HG03045 (cell line): ENCODE measurements around the gene PGAM5.
"Not testable (repeated sequence)": the region's sequence is repeated elsewhere in the genome, so short reads cannot be mapped to it uniquely, and the experiment has no call there.

Source experiments
- ATAC-seq: cut with Tn5 transposase; IDR thresholded peaks from one replicate; pipeline ENCODE4 v1.9.1; 2021; ENCODE audit warnings: mild to moderate bottlenecking, moderate library complexity; ENCODE audit not compliant: unreplicated experiment

PGAM5 gene

DNA sequence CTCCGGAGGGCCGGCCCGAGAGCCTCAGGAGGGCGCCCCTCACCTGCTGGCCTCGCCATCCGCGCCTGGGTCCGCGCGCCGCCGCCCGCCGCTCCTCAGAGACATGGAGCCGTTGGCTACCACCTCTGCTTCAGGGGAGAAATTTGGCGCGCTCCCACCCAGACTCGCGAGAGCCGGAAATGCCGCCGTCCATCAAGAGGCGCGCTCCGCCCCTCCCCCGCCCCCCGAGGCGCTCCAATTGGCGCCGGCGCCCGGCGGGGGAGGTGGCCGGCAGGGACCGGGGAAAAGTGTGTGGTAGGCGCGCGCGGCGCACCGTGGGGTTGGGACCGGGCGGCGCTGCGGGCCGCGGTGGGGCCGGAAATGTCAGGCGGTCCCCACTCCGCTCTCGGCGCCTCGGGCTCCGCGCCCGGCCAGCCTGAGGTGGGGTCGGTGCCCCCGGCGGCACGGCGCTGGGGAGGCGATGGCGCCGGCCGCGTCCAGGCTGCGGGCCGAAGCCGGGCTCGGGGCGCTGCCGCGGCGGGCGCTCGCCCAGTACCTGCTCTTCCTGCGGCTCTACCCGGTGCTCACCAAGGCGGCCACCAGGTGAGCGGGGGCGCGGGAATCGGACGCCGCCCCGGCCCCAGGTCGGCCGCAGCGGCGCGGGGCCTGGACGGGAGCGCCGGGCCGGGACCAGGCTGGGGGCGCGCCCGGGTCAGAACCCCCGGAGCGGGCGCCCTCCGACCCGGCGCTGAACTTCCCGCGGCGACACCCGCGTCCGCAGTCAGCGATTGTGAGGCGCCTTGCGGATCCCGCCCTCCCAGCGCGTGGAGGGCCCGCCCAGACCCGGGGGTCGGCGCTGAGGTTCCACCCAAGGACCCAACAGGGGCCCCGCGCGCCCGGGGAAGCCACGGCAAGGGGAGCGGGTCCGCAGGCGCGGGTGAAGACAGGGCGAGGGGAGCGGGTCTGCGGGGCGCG, 23.2 kb upstream of the PGAM5 start, which contains the start of the genes POLE and PXMP2:
Gene POLE, minus strand, starts transcription at position 132 of the 954 bp plus-strand sequence. Its CDS starts 27 bp downstream, at position 105.
Gene PXMP2, plus strand, starts transcription at position 377 of the 954 bp plus-strand sequence. Its CDS starts 84 bp downstream, at position 461.
- peak; percentile 93 for ATAC-seq

DNA sequence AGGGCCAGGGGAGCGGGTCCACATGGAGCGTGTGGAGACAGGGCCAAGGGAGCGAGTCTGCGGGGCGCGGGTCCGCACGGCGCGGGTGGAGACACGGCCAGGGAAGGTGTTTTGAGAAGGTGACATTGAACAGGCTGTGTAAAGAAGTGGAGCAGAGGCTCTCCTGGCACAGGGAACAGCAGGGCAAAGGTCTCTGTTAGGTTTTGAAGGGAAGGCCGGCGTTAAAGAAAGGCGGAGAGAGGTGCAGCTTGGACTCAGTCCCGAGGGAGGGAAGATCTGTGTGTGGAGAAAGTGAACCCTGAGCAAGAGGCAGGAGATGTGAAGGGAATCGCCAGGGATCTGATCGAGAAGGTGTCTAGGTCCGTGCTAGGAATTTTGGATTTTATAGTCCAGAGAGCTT, 21.4 kb upstream of the PGAM5 start:
- no peak for ATAC-seq

DNA sequence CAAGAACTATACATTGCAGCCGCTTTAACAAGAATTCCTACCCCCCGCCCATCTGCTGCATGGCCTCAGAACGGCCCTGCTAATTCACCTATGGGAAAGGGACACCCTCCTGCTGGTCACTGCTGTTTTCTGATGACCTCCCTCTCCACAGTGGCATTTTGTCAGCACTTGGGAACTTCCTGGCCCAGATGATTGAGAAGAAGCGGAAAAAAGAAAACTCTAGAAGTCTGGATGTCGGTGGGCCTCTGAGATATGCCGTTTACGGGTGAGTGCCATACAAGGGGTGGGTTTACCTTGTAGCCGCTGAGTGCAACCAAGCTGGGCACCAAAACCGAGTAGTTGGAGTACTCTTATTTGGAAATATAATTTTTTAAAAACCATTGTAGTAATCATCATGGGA, 20.5 kb upstream of the PGAM5 start:
- no peak for ATAC-seq

DNA sequence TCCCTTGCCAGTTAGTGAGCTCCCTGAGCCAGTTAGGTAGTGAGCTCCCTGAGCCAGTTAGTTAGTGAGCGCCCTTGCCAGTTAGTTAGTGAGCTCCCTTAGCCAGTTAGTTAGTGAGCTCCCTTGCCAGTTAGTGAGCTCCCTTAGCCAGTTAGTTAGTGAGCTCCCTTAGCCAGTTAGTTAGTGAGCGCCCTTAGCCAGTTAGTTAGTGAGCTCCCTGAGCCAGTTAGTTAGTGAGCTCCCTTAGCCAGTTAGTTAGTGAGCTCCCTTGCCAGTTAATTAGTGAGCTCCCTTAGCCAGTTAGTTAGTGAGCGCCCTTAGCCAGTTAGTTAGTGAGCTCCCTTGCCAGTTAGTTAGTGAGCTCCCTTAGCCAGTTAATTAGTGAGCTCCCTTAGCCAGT, 18.6 kb upstream of the PGAM5 start:
- not testable (repeated sequence) for ATAC-seq

DNA sequence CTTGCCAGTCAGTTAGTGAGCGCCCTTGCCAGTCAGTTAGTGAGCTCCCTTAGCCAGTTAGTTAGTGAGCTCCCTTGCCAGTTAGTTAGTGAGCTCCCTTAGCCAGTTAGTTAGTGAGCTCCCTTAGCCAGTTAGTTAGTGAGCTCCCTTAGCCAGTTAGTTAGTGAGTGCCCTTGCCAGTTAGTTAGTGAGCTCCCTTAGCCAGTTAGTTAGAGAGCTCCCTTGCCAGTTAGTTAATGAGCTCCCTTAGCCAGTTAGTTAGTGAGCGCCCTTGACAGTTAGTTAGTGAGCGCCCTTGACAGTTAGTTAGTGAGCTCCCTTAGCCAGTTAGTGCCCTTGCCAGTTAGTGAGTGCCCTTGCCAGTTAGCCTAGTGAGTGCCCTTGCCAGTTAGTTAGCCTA, 15.8 kb upstream of the PGAM5 start:
- ATAC-seq: not testable (repeated sequence)

DNA sequence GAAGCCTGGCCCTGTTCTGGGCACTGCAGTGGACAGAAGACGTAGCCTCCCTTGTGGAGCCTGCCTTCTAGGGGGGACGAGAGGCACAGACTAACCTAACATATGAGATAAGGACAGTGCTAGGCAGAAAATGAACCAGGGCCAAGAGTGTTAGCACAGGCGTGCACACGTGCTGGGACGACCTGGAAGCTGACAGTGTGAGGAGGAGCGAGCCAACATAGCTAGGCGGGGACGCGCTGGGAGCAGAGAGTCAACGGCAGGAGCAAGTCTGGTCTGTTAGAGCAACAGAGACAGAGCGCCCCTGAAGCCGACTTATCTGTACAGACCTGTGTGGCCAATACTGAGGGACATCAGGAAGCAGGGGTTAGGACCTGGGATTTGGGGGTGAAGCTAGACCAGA, 15.2 kb upstream of the PGAM5 start:
- no peak for ATAC-seq

DNA sequence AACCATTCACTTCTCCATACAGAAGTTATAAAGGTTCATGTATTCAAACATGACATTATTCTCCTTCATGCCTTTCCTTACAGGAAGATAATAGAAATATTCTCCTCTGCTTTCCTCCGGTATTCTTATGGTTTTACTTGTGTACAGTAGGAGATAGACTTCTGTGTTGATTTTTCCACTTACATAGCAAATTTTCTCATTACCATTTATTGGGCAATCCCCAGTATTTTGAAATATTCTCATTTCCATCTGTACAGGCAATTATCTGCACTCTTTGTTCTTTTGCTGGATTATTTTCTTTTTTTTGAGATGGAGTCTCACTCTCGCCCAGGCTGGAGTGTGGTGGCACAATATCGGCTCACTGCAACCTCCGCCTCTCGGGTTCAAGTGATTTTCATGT, 12.3 kb upstream of the PGAM5 start:
- ATAC-seq: no peak

DNA sequence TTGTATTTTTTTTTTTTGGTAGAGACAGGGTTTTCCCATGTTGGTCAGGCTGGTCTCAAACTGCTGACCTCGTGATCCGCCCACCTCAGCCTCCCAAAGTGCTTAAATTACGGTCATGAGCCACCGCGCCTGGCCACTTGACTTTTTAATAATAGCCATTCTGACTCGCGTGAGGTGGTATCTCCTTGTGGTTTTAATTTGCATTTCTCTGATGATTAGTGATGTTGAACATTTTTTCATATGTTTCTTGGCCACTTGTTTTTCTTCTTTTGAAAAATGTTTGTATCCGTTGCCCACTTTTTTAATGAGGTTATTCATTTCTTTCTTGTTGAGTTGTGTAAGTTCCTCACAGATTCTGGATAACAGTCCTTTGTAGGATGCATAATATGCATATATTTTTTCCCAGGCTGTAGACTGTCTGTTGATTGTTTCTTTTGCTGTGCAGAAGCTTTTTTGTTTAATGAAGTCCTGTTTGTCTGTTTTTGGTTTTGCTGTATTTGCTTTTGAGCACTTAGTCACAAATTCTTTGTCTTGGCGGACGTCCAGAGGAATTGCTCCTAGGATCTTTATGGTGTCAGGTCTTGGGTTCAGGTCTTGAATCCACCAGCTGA, 10.3 kb upstream of the PGAM5 start:
- ATAC-seq: no peak

DNA sequence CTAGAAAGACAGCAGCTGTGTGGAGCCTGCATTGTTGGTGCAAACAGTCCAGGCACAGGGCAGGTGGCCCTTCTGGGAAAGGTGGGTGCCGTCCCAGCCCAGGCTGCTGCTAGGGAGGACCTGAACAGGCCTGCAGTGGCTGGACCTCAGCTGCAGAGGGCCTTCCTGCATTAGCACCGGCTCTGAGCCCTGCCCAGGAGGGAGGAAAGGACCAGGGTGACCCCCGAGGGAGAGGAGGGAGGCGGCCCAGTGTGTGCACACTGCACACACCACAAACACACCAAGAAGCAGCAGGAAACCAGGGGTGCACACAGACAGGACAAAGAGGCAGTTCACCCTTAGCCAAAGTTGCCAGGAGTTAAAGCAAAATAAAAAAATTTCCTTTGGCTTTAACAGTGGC, 8.0 kb upstream of the PGAM5 start:
- no peak for ATAC-seq

DNA sequence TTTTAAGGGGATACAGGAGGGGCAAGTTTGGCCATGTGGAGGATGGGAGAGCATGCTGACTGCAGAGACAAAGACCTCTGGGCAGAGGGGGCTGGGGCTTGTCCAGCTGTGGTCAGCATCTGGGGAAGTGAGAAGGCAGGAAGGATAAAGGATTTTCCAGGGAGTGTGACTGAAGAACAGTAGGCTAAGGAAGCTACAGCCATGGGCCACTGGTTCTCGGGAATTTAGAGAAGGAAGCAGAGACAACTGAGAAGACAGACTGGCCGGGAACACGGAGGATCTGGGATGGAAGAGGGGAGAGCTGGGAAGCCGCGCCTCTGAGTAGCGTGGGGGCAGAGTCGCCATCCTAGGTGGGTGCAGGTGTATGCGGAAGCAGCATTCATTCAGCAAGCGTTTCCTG, 7.0 kb upstream of the PGAM5 start:
- ATAC-seq: no peak

DNA sequence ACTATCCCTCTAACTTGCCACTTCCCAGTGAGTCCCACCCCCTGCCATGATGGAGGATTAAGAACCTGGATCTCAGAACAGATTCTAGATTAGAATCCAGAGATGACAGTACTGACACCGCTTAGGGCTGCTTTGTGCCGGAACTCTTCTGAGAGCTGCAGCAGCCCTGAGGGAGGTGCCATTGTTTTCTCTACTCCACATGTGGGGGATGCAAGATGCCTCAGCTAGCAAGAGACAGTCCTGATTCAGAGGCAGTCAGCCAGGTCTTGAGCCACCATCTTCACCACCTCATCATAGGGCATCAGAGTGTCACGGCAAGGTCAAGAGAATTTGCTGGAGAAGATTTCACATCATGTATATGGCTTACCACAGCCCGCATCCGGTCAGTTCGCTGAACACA, 3.4 kb upstream of the PGAM5 start:
- no peak for ATAC-seq

DNA sequence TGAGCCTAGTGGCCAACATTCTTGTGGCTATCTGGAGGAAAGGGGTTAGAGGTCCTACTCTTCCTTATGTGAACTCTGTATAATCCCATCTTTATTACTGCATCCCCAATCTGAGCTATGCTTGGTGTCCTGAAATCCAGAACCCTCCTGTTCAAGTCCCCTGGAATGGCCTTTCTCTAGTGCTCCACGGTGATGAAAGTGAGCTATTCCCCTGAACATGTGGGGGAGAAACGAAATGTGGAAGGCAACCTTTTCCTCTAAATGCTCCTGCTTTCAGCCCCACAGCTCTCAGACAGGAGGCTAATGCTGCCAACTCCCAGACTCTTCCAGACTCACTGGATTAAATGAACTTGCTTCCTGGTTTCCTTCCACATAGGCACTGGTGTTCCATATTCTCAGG, 2.5 kb upstream of the PGAM5 start:
- no peak for ATAC-seq

DNA sequence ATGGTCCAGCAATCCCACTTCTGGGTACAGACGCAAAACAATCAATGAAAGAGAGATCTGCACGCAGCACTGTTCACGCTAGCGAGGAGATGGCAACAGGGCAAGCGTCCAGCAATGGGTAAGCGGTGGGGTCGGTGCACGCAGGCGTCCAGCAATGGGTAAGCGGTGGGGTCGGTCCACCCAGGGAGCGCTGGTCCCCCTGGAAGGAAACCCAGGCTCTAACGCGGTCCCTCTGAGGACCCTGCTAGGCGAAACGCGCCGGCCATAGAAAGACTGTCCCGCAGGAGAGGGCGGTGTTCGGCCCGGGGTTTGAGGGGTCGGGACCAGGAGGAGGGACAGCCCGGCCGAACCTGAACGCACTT, 618 bp upstream of the PGAM5 start:
- ATAC-seq: peak; percentile 24

DNA sequence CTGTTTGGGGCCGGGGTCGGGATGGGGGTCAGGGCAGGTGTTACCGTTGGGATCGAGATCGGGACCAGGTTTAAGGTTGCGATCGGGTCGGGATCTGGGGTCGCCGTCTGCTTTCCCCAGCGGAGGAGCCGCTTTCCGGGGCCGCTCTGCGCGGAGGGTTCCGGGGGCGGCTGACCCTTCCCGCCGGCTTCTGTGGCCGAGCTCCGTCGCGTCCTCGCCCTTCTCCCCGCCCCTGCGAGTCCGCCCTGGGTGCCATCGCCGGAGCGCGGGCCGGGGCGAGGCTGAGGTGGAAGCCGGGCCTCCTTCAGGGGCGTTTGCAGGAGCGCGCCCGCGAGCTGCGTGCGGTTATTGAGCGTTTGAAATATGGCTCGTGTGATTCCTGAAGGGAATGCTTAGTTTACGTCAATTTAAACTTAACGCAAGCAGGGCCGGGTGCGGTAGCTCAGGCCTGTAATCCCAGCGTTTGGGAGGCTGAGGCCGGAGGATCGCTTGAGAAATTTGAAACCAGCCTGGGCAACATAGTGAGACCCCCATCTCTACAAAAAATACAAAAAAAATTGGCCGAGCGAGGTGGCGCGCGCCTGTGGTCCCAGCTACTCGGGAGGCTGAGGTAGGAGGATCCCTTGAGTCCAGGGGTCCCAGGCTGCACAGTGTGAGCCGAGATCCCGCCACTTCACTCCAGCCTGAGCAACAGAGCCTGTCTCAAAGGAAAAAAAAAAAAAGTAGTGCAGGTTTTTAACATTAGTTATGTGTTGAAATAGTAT, 620 bp downstream of the PGAM5 start:
- ATAC-seq: peak; percentile 23

DNA sequence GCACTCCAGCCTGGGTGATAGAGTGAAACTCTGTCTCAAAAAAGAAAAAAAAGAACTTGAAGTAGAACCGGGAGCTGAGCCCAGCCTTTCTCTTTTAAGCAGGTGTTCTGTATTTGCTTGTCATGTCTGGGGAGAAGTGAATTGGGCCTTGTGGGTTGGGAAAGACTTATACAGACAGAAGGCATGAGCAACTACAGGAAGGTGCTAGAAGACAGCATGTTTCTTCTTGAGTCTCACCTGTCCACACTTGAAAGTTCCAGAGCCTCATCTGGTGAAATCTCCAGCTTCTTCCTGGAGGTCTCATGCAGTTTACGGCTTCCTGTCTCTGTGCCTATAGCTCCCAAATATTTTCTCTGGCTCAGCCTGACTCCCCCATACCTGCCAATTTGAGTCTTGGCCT, 2.5 kb downstream of the PGAM5 start:
- ATAC-seq: no peak

DNA sequence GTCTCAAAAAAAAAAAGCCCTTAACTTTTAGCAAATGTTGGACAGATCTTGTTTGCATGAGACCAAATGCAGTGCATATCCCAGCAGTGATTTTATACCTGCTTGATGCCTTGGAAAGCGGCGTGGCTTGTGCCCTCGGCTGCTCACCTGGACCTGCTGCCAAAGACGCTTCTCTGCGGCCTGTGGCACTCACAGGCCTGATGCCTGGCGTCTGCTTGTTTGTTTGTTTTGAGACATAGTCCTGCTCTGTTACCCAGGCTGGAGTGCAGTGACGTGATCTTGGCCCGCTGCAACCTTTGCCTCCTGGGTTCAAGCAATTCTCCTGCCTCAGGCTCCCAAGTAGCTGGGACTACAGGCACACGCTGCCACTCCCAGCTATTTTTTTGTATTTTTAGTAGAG, 5.2 kb downstream of the PGAM5 start:
- ATAC-seq: no peak

DNA sequence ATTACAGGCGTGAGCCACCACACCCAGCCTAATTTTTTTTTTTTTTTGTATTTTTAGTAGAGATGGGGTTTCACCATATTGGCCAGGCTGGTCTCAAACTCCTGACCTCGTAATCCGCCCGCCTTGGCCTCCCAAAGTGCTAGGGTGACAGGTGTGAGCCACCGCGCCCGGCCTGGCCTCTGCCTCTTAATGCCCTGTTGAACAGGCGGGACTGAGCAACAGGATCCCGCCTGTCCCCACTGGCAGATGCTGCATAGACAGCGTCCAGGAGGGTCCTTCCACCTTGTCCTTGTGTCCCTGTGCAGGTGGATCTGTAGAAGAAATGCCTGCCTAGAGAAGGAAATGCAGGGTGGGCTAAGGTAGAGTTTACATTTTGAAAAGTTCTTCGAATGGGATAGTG, 5.7 kb downstream of the PGAM5 start:
- ATAC-seq: no peak

DNA sequence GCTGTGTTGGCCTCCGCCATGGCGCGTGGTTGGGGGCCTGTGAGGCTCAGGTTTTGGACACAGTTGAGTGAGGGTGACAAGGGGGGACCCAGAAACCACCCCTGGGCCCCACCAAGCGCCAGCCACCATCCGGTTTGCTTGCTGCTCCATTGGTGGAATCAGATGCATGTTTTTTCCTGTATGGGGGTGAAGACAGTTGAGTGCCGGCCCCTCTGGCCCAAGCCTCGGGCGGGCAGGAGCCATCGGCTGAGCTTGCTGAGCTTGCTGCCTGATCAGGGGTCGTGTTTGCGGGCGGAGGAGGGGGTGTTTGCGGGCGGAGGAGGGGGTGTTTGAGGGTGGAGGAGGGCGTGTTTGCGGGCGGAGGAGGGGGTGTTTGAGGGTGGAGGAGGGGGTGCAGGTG, 6.4 kb downstream of the PGAM5 start:
- ATAC-seq: no peak

DNA sequence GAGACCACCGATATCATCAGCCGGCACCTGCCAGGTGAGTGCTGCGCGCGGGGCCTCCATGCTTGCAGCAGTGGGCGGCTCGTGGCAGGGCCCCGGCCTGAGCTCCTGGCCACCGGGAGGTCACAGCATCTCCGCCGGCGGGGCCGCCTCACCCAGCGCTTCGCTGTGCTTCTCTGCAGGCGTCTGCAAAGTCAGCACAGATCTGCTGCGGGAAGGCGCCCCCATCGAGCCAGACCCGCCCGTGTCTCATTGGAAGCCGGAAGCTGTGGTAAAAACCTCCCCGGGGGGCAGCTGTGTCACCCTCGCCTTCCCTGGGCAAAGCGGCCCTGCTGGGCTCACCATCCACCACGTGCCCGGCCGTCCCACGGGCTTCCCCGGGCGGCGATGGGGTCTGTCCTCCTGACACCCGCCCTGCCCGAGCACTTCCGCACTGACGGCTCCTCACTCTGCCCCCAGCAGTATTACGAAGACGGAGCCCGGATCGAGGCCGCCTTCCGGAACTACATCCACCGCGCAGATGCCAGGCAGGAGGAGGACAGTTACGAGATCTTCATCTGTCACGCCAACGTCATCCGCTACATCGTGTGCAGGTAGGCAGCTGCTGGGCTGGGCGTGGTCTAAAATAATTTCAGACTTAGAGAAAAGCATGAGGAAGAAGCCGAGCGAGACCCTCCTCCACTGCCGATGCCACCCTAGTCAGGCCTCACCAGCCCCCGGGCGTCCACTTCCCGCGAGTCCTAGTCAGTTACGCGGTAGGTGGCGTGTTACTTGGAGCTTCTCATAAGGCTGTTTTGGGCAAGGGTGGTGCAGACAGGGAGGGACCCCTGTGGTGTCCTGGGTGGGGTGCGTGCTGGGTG, 7.1 kb downstream of the PGAM5 start:
- ATAC-seq: no peak

DNA sequence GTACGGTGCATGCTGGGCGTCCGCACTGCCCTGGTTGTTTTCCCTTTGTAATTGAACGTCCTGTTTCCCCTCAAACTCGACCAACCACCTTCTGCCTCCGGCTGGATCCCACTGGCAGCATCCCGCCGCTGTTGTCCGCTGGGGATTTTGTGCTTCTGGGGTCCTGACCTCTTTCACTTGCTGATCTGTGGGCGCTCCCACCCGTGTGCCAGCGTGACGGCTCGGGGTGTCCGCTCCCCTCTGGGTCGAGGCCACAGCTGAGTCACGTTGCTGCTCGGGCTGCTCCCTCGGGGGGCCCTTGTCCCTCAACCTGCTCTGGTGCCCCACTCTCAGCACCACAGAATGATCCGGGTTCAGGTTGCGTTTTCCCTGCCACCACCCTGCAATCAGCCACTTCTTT, 8.0 kb downstream of the PGAM5 start:
- ATAC-seq: no peak
